Endothelial cell of umbilical vein (primary cell): ENCODE data around the gene CD151.

Experiments used
- CTCF ChIP-seq, 2 donors: IDR thresholded peaks; 1 replicate in 1 of 2; 2 replicates in 1 of 2; pipeline ENCODE4 v1.5.1; 2011; ENCODE audit warnings: low read length in 2 of 2, mild to moderate bottlenecking in 2 of 2, moderate library complexity in 2 of 2, control low read depth in 1 of 2, inconsistent platforms in 1 of 2, low read depth in 1 of 2; ENCODE audit not compliant: insufficient read depth in 1 of 2; ENCODE audit errors: extremely low read depth in 1 of 2
- EZH2 ChIP-seq: IDR thresholded peaks from 2 replicates; pipeline ENCODE4 v1.6.1; 2012; ENCODE audit warnings: borderline replicate concordance, low read depth, mild to moderate bottlenecking, moderate library complexity, low read length, inconsistent platforms; ENCODE audit not compliant: severe bottlenecking
- MAX ChIP-seq: IDR thresholded peaks from 2 replicates; pipeline ENCODE4 v1.6.1; 2011; ENCODE audit not compliant: insufficient read depth, insufficient read length
- POLR2A ChIP-seq: IDR thresholded peaks from 2 replicates; pipeline ENCODE4 v1.6.1; 2012; ENCODE audit warnings: low read depth, mild to moderate bottlenecking, control low read depth, low read length

DNA sequence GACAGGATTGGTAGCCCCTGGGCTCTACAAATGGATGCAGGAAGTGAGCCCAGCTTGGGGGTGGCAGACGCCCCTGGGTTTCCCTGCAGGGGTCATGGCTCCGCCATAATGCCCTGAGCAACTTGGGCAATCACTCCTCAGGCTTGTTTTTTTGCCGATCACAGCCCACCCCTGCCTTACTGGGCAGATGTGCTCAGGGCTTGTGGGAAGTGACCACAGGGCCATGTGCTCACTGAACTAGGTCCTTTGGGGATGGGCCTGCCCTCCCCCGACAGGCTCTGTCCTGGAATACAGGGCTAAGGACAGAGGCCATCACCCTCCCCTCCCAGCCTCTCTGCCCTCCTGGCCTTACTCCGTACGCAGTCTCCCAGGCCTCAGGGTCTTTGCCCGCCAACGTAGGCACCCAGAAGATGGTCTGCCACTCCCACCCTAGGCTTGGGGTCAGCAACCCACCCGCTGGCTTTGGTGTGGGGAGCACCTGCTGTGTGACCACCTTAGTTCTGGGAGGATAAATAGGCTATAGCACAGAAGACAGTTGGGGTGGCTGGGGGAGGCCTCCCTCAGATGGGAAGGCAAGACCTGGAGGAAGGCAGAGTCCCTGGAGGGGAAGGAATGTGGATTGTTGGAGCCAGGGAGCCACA, 19.2 kb upstream of the CD151 start:
- TF ChIP-seq POLR2A, result no peak
- TF ChIP-seq CTCF (IDR thresholded peaks at IDR 0.05; ENCODE audit: extremely low read depth in 1 of 2, insufficient read depth in 1 of 2, low read depth in 1 of 2, low read length in 2 of 2), result no peak
- TF ChIP-seq EZH2, result no peak
- TF ChIP-seq MAX, result no peak
